HCEC 1CT (cell line): Measurements from ENCODE around the gene SEC22A.

Source experiments
- DNase-seq: peaks from one replicate; pipeline ENCODE4 v3.0.0-alpha.2; 2017

The SEC22A gene

DNA sequence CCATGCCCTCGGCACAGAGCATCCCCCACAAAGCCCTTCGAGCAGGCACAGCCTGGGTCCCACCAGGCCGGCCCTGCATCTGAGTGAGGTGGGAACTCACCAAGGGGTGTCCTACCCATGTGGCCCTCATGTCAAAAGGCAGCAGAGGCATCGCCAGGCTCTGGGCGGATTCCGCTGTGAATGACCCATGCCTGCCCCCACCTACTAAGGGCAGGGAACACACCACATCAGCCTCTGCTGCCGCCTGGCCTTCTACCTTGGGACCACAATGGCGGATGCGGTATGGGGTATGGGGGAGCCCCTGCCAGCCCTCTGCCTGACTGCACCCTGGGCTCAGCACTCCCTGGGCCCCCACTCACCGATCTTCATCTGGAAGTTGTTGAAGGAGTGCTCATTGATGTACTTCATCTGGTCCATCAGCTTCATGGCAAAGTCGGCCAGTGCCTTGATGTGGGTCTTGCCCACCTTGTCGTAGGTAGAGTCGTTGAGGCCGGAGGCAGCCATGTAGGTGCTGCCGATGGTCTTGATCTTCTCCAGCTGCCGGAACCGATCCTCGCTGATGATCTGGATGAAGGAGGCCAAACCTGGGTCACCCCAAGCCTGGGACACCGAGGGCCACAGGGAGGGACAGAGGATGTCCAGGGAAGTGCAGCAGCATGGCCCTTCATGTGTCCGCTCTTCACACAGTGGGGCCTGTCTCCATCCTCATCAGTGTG lies 87.8 kb downstream of the SEC22A start:
- DNase-seq: no peak

DNA sequence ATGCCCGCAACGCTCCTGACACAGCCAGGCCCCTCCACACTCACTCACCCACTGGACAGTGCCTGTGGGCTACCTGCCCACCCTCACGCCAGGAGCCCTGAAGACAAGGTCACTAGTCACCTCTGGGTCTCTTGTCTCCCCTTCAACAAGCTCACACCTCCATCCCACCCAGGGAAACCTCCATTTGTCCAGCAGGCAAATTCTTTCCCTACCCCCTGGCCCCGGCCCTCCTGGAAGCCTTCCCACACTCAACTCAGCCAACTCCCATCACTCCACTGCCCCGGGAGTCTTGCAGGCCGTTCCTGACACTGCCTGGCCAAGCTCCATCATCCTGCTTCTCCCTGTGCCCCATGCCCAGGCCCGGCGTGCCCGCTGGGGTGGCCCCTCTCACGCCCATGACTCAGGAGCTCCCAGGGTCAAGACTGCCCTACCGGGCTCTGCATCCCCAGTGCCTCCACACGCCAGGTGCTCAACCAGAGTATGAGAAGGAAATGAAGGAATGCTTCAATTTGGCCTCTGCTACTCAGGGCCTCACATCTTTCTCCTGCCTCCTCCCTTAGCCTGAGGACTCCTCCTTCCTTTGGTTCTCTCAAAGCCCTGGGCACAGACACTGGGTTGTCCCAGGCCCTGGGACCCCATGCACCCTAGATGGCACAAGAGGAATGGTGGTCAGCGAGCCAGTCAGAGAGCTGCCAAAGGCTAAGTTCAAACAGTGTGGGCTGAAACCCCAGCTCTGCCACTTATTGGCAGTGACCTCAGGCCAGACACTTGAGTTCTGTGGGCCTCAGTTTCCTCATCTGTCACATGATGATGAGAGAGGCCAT lies 88.6 kb downstream of the SEC22A start:
- DNase-seq: no peak

DNA sequence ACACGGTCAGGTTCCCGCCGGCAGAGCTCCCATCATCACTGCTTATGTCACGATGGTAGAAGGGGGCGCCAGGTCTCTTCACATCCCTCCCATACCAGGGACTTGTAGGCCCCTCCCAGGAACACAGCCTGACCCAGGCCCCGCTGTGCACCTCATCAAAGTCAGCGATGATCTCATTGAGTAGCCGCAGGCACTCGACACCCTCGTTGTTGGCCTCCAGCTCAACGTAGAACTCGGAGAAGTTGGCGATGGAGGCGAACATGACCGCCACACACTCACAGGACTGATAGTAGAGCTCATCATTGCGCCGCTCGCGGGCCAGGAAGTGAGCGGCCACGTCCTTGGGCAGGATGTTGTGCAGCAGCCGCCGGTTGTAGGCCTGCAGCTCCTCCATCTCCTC lies 89.2 kb downstream of the SEC22A start:
- DNase-seq: no peak

DNA sequence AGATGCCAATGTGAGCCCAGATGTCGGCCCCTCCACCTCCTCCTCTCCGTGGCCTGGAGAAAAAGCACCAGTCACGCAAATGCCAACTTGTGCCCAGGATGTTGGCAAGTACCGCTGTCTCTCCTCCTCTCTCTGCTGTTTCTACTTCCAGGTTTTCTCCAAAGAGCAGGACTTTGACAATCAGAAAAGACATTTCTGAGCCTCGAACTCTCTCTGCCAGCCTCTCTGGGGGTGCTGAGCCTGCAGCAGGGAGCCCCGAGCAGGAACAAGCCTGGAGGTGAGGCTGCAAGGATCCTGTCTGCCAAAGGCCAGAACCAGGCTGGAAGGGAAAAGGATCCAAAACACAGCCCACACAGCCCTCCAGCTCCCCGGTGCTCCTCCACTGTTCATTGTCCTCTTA lies 89.7 kb downstream of the SEC22A start:
- no peak for DNase-seq

DNA sequence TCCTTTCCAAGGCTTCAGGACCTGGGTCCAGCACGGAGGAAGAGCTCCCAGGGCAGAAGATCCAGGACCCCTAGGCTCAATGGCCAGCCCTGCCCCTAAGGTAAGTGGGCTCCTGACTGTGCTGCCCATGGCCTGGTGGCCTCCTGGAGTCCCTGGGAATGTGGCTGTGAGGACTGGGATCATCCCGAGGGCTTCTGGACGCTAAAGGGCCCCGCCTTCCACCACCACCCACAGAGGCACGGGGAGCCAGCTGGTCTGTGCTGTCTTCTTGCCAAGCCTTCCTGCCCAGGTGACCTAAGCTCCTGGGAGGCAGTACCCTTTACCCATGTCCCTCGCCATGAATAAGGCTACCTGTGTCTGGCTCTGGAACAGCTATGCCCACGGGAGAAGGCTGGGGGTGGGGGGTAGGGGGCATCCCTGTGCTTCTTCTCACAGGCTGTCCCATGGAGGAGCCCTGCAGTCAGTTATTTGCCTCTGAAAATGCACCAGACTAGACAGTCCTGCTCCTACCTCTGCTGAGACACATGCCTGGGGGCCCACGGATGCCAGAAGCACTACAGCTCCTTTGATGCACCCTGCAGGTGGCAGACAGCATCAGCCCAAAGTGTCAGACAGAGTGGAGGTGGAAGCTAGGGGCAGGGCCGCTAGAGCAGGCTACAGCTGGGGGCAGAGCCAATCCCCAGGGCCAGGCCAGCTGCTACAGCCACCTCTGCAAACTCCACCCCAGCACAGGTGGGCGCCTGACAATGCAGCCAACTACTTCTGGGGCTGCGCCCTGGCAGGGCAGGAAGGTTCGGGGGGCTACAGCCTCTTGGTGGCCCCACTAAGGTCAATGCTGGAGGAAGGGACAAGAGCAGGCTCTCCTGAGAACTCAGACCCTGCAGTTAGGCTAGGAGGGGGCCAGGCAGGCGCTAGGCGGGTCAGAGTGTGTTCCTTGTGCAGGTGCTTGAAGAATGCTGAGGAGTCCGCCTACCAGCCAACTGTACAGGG lies 90.9 kb downstream of the SEC22A start:
- DNase-seq: no peak

DNA sequence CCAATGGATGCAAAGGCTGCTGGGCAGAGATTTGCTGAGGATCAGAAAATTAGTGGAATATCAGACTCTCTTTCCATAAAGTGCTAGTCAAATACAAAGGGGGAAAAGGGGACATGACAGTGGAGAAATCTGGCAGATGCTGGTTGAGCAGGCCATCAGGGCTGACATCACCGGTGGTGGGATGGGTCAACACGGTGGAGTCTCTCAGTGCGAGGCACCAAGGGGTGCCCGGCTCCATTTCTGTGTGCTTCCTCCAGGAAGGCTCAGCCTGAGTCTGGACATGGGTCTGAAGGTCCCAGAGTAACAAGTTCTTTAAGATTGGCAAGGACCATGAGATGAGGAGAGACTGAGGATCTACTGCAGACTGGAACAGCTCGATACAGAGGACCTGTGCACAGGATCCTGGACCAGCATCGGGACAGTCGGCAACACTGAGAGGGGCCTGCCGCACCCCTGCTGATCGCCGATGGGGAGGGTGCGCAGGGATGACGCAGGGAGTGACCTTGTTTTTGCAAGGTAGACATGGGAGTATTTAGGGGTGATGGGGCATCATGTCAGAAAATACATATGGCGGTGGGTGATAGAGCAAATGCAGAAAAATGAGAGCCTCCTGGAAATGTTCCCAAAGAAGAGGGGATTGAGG lies 92.7 kb downstream of the SEC22A start:
- no peak for DNase-seq

DNA sequence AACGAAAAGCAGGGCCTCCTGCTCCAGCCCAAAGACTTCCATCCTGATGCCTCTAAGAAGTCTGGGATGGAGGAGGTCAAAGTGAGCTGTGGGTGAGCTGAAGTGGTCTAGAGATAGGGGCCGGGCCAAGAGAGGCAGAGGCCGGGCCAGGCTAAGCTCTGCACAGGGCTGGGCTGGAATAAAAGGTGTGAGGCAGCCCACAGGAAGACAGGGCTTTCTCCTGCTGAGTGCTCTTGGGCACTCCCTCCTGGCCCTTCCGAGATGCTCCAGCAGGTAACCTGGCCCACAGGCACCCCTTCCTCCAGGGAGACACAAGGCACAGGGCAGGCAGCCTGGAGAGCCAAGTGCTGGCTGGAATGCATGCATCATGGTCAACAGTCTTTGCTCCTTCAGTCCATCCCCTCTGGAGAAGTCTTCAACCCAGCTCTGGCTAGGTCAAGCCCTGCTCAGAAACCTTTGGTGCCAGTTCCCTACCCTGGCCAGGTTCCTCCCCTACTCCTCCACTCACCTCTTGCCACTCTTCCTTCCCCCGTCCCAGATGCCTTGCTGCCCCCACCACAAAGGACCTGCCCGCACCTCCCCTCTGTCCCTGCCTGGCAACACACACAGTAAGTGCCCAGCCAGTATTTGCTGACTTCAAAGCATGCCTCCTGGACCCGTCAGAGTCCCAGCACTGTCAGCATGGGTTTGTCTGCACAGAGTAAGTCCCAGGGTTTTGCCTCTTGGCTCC lies 93.6 kb downstream of the SEC22A start:
- DNase-seq: no peak

DNA sequence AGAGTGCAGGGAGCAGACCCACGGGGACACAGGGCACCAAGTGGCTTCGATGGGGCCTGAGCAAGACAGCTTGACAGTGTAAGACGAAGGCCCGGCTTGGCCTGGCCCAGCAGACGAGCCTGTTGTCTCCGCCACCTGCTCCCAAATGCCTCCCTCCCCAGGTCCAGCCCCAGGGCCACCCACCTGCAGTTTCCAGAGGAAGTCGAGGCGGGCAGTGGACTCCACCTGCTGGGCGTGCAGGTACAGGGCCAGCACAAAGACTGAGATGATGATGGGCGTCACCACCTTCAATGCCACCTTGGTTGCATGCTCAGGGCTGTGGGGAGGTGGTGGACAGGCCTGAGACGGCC lies 94.1 kb downstream of the SEC22A start:
- DNase-seq: no peak

DNA sequence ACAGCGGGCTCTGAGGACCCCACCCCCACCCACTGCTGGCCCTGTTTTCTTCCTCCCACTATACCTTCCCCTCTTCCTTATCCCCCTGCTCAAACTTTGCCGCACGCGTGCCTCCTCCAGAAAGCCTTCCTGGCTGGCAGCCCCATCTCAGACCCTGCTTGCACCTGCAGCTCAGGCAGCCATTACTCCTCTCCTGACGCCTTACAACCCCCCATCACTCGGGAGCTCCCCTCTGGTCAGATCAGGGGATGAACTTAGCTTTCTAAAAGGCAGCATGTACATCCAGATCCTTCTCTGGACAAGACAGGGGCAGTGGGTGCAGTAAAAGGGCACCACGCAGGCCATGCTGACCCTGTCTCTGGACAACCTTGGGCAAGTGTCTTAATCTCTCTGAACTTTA lies 94.5 kb downstream of the SEC22A start:
- DNase-seq: no peak

DNA sequence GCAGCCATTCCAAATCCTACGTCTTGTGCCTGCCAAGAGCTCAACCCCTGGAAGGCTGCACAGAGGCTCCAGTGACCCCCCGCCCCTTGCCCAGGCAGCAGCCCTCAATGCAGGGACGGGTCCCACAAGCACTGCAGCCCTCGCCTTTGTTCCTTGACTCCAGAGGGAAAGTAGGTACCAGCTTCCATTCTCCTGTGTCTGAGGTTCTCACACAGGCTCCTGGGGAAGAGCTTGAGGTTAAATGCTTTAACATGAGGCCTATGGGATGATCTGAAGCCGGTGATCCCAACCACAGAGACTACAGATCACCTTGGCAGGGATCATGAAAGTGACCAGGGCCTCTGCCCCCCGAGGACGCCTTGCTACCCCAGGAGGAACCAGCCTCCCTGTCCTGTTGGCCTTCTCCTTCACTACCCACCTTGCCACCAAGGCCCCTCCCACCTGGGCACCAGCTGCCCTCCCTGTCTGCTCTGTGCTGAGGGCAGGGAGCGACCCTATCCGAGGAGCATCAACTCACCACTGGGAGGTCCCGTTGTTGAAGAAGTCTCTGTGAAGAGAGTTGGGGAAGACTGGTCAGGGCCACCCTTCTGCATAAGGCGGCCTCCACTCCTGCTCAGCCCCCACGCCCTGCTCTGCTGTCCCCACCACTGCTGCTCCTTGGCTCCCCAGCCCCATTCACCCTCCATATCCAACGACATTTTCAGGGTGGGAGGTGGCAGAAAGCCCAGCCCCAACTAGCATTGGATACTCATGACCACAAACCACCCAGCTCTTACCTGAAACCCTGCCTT lies 95.3 kb downstream of the SEC22A start:
- no peak for DNase-seq

DNA sequence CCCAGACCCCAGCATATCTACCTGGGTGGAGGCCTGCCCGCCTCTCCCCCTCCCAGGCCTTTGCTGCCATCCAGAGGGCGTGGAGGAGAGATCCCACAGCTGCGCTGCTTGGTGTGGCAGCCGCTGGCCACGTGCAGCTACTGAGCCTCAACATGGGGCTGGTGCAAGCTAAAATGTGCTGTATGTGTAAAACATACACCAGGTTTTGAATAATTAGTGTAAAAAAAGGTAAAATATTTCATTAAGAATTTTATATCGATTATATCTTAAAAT lies 95.8 kb downstream of the SEC22A start:
- no peak for DNase-seq

DNA sequence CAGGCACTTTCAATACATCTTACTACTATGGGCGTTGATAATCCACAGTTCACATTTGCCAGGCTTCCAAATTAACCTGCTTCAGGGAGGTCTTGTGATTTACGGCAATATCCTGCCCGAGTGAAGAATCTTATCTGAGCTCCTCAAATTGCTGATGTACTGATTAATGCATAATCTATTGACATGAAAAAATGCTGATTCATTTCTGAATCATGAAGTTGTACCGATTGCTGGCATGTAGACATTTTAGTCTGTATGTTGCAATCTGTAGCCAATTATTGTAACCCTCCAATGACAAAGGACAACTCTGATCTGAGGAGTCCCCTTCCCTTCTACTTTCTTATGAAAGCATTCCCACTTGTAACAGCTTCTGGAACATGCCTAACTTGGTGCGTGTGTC lies 97.2 kb downstream of the SEC22A start:
- DNase-seq: peak; percentile 37

DNA sequence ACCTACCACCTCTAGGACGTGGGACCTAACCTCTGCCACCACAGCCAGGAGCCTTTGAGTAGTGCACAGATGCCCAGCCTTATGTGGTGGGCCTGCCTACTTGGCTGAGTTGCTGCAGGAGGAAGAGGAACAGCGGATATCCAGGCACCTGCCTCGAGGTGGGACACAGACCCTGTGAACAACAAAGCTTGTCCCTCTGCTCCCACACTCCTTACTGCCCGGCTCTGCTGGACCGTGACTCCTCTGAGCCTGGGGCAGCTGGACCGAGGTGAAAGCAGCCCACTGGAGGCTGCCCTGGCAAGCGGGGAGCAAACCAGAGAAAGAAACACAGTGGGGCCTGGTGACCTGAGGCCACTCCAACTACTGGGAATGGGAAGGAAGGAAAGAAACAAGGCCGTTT lies 97.8 kb downstream of the SEC22A start:
- no peak for DNase-seq

DNA sequence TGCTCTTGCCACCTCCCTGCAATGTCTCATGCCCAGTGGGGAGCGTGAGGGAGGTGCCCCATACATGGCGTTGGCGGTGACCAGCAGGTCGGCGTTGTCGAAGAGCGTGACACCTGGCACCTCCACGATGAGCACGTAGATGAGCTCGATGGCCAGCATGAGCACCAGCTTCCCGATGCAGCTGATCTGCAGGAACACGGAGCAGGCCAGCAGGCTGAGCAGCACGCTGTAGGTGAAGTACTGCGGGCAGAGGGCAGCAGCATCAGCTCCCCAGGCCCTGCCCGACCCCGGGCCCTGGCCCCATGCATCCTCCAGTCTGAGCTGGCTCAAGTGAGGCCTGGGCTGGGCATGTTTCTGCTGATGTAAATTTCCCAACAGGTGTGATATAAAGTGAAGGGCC lies 98.3 kb downstream of the SEC22A start:
- no peak for DNase-seq

DNA sequence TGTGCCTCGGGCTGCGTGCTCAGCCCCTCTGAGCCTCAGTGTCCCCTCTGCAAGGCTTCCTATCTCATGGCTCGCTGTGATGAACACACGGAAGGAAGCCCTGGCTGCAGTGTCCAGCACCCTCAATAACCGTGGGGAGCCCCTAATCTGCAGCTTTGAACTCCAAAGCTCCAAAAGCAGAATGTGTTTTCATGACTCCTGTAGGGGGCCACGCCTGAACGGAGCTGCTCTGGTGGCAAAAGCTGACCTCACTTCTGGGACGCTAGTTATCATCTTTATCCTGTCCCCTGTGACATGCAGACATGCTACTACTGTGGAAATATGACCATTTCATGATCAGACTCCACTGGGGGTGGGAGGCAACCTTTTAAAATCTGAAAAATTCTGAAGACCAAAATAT lies 98.8 kb downstream of the SEC22A start:
- no peak for DNase-seq

DNA sequence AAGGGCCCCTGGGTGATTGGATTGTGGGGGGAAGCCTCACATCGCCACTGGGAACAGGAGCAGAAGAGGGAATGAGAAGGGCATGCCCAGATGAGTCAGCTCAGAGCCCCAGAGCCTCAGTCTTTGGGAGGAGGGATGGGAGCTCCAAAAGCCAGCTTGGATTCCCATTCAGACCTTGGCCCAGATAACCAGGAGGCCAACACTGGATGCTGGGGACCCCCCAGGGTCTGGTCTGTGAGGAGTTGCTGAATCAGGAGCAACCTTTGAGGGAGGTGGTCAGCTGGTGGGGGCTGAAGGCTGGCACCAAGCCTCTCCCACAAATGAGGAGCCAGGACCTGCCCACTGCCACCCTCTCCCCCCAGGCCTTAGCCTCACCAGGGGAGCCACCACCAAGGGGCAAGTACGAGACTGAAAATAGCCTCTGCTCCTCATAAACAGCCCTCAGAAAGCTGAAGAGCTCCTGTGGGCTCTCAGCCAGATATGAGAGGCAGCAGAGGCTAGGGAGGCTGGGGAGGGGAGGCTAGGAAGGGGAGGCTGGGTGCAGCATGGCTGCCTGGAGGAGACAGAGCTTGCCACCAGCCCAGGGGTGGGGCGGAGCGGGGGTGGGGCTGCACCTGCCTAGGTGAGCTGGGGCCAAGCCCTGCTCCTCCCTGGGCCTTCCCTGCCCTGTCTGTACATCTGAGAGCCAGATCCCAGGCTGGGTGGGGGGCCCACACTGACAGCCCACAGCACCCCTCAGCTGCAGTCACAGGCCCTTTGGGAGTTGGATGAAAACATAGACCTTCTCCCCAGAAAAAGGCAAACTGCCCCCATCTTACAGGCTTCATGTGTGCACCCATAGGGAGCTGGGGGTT lies 99.8 kb downstream of the SEC22A start:
- no peak for DNase-seq

DNA sequence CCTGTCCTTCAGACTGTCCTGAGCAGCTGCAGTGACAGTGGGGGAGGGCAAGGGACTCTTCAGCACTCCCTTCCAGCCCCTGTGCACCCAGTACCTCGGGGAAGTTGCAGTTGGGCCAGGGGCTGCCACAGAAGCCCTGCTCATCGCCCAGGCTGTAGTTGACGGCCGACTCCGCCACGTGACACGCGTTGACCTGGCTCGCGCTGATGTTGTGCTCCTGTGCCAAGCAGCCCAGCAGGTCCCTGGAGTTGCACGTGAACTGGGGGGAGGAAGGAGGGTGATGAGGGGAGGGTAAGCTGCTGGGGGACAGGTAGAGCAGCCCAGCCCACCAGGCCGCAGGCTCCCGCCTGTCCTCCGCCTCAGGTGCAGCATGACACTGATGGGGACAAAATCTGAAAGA lies 101.2 kb downstream of the SEC22A start:
- no peak for DNase-seq

DNA sequence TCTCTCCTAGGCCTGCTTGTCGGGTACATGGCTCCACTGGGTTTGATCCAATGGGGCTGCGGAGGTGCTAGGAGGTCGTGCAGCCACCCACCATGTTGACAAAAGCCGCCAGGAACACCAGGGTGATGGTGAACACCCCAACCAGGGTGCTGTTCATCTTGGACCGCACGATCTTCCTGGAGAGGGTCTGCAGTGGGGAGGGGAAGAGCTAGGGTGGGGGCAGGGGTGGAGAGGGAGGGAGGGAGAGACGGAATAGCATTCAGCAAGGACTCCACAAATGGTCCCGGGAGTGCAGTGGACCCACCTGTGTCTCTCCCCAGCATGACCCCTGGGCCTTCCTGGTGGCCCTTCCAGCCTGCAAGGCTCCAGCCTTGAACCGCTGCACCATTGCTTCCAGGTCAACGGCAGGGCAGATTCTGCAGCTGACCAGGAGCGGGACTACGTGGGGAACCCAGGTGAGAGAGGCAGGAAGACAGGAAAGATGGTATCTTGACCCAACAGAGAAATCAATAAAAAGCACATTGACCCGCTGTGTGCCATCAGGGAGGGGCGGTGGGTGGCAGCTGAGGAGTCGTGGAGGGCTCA lies 102.3 kb downstream of the SEC22A start:
- DNase-seq: no peak

DNA sequence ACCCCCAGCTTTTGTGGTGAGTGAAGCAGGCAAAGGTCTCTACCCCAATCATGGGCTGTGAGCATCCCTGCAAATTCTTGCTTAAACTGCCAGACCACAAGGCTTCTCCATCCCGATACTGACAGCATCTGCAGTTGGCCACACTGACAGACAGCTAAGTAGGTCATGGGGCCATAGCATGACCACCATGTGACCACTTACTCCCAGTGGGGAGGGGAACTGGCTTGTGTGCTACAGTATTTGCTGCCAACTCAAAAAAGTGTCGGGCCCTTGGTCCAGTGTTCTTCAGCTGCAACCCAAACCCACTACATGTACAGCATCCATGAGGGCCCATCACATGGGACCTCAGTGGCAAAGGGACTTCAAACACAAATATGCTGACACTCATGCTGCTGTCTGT lies 103.4 kb downstream of the SEC22A start:
- DNase-seq: no peak

DNA sequence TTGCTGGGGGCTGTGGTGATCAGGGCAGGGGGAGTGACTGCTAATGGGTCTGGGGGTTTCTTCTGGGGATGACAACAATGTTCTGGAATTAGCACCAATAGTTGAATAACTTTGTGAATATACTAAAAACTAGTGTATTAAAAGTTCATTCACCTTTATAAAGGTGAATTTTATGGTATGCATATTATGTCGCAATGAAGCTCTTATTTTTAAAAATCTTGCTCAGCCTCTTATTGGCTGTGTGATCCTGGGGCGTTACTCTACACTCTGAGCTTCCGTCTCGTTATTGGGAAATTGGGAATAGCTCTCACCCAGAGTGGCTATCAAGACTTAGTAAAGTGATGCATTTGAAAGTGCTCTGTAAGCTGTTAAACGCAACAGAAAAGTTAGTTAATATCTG lies 105.3 kb downstream of the SEC22A start:
- DNase-seq: no peak
